H1 (cell line): Measurements from ENCODE around the gene HERC5. TPM values are rescaled to one million over a fixed set of nuclear protein-coding genes. Genes with fewer than 3 reads are reported as not detected.

Experiments used
- CTCF ChIA-PET: fragments of 300-600 bp; sonication (Branson Sonifier 250); formaldehyde crosslinking; loops from one replicate; lab custom pipeline; 2021; ENCODE audit not compliant: partially characterized antibody; lab: Charles Lee
- POLR2A ChIA-PET: fragments of 300-600 bp; sonication (Branson Sonifier 250); formaldehyde crosslinking; loops from one replicate; lab custom pipeline; 2021; ENCODE audit warnings: inconsistent platforms; ENCODE audit not compliant: partially characterized antibody; lab: Charles Lee
- DNase-seq, 2 experiments: peaks; one replicate each; pipeline versions ENCODE4 v3.0.0 to v3.0.0-alpha.2; 2010 to 2022; ENCODE audit warnings: low spot score in 2 of 2, low read depth in 1 of 2, mixed read lengths in 1 of 2
- FAIRE-seq: peaks from 2 replicates; lab custom pipeline; 2011; peaks lifted over from hg19 to GRCh38; lab: Jason Lieb, UNC
- H2AFZ ChIP-seq: 2 replicates; pipeline ENCODE4 v1.8.1; 2012; ENCODE audit warnings: low read length, inconsistent platforms
- H2AK5ac ChIP-seq: 2 replicates; pipeline ENCODE4 v1.6.1; 2013; ENCODE audit warnings: low read depth, low read length
- H2BK120ac ChIP-seq: replicated peaks from 2 replicates; pipeline ENCODE3; 2013; ENCODE audit warnings: low read depth, low read length, inconsistent platforms
- H2BK12ac ChIP-seq: 2 replicates; pipeline ENCODE4 v1.6.1; 2013; ENCODE audit warnings: low read depth, low read length
- H2BK15ac ChIP-seq: 2 replicates; pipeline ENCODE4 v1.6.1; 2013; ENCODE audit warnings: low read length
- H2BK20ac ChIP-seq: 2 replicates; pipeline ENCODE4 v1.6.1; 2013; ENCODE audit warnings: low read length
- H2BK5ac ChIP-seq: 2 replicates; pipeline ENCODE4 v1.6.1; 2013; ENCODE audit warnings: low read depth, low read length
- H3K14ac ChIP-seq: 2 replicates; pipeline ENCODE4 v1.6.1; 2013; ENCODE audit warnings: inconsistent platforms; ENCODE audit not compliant: insufficient read length
- H3K18ac ChIP-seq: 2 replicates; pipeline ENCODE4 v1.6.1; 2013; ENCODE audit warnings: low read length; ENCODE audit errors: extremely low read depth
- H3K23ac ChIP-seq: 2 replicates; pipeline ENCODE4 v1.6.1; 2013; ENCODE audit warnings: inconsistent platforms; ENCODE audit not compliant: insufficient read length
- H3K23me2 ChIP-seq: 2 replicates; pipeline ENCODE4 v1.6.1; 2013; ENCODE audit warnings: low read depth, low read length
- H3K27ac ChIP-seq: 2 replicates; pipeline ENCODE4 v1.6.1; 2011; ENCODE audit warnings: low read depth, low read length, inconsistent platforms
- H3K27me3 ChIP-seq, 4 experiments: replicated peaks in 1 of 4; 1 replicate in 1 of 4; 2 replicates in 3 of 4; pipeline versions ENCODE4 v1.6.1 to v1.8.1; 2011 to 2013; ENCODE audit warnings: low read length in 3 of 4, mild to moderate bottlenecking in 3 of 4, inconsistent platforms in 2 of 4, mixed read lengths in 2 of 4, moderate library complexity in 1 of 4; ENCODE audit not compliant: control insufficient read depth in 3 of 4, insufficient read depth in 3 of 4; ENCODE audit errors: extremely low read depth in 1 of 4
- H3K36me3 ChIP-seq, 4 experiments: 2 replicates each; pipeline versions ENCODE4 v1.6.1 to v1.8.1; 2011 to 2013; ENCODE audit warnings: mild to moderate bottlenecking in 4 of 4, low read length in 3 of 4, moderate library complexity in 2 of 4, control low read depth in 1 of 4, inconsistent platforms in 1 of 4; ENCODE audit not compliant: insufficient read depth in 4 of 4, control insufficient read depth in 2 of 4
- H3K4ac ChIP-seq: replicated peaks from 2 replicates; pipeline ENCODE3; 2013; ENCODE audit warnings: low read length, low read depth, mixed read lengths, inconsistent platforms; ENCODE audit not compliant: insufficient read length
- H3K4me1 ChIP-seq, 4 experiments: replicated peaks in 1 of 4; 1 replicate in 1 of 4; 2 replicates in 3 of 4; pipeline versions ENCODE4 v1.6.1 to v1.8.1; 2011 to 2013; ENCODE audit warnings: low read length in 3 of 4, inconsistent platforms in 2 of 4, mixed read lengths in 1 of 4; ENCODE audit not compliant: insufficient read depth in 4 of 4, control insufficient read depth in 3 of 4
- H3K4me2 ChIP-seq, 2 experiments: 2 replicates each; pipeline versions ENCODE4 v1.6.1 to v1.8.1; 2011 to 2013; ENCODE audit warnings: low read depth in 2 of 2, low read length in 2 of 2, control low read depth in 1 of 2, inconsistent platforms in 1 of 2, mild to moderate bottlenecking in 1 of 2; ENCODE audit not compliant: insufficient read depth in 1 of 2
- H3K4me3 ChIP-seq, 4 experiments: fragments of 200-600, 300-600 bp in 1 of 4; sonication (generic), shearing (Covaris generic), sonication (Bioruptor Twin) in 1 of 4; 2 replicates each; pipeline versions ENCODE4 v1.5.1 to v1.8.1; 2011 to 2016; ENCODE audit warnings: low read length in 4 of 4, low read depth in 3 of 4, control low read depth in 2 of 4, inconsistent platforms in 2 of 4, mild to moderate bottlenecking in 2 of 4, mixed read lengths in 1 of 4, moderate library complexity in 1 of 4; ENCODE audit not compliant: insufficient read depth in 2 of 4; ENCODE audit errors: extremely low read depth in 1 of 4
- H3K56ac ChIP-seq: replicated peaks from 2 replicates; pipeline ENCODE3; 2013; ENCODE audit warnings: low read depth, mild to moderate bottlenecking, mixed read lengths, low read length, inconsistent platforms; ENCODE audit not compliant: insufficient read length
- H3K79me1 ChIP-seq: 2 replicates; pipeline ENCODE4 v1.6.1; 2013; ENCODE audit warnings: low read depth, low read length, control low read depth
- H3K79me2 ChIP-seq, 2 experiments: 2 replicates each; pipeline versions ENCODE4 v1.6.1 to v1.8.1; 2012 to 2013; ENCODE audit warnings: low read length in 2 of 2, mild to moderate bottlenecking in 2 of 2, inconsistent platforms in 1 of 2; ENCODE audit not compliant: insufficient read depth in 2 of 2, control insufficient read depth in 1 of 2
- H3K9ac ChIP-seq, 4 experiments: replicated peaks in 1 of 4; 1 replicate in 1 of 4; 2 replicates in 3 of 4; pipeline versions ENCODE4 v1.6.1 to v1.8.1; 2011 to 2013; ENCODE audit warnings: low read depth in 3 of 4, low read length in 3 of 4, control low read depth in 2 of 4, mild to moderate bottlenecking in 2 of 4, moderate library complexity in 2 of 4, inconsistent platforms in 1 of 4; ENCODE audit errors: extremely low read depth in 1 of 4
- H3K9me3 ChIP-seq, 2 experiments: 2 replicates each; pipeline versions ENCODE4 v1.6.1 to v1.8.1; 2012 to 2013; ENCODE audit warnings: mild to moderate bottlenecking in 2 of 2, moderate library complexity in 2 of 2, control low read depth in 1 of 2, inconsistent platforms in 1 of 2, low read depth in 1 of 2, low read length in 1 of 2, mixed read lengths in 1 of 2; ENCODE audit not compliant: insufficient read depth in 2 of 2
- H4K20me1 ChIP-seq, 2 experiments: replicated peaks in 1 of 2; 2 replicates each; pipeline versions ENCODE3 to v1.8.1; 2011 to 2013; ENCODE audit warnings: inconsistent platforms in 2 of 2, low read length in 2 of 2, mild to moderate bottlenecking in 1 of 2; ENCODE audit not compliant: insufficient read depth in 2 of 2, control insufficient read depth in 1 of 2
- H4K5ac ChIP-seq: 2 replicates; pipeline ENCODE4 v1.6.1; 2013; ENCODE audit warnings: low read length, low read depth, mixed read lengths, inconsistent platforms; ENCODE audit not compliant: insufficient read length
- H4K8ac ChIP-seq: 2 replicates; pipeline ENCODE4 v1.8.0; 2013; ENCODE audit warnings: mild to moderate bottlenecking, moderate library complexity, low read length, inconsistent platforms; ENCODE audit not compliant: insufficient read depth; ENCODE audit errors: extremely low read depth
- H4K91ac ChIP-seq: replicated peaks from 2 replicates; pipeline ENCODE3; 2013; ENCODE audit warnings: low read length, mixed read lengths, inconsistent platforms; ENCODE audit not compliant: insufficient read length
- ATF2 ChIP-seq: IDR thresholded peaks from 2 replicates; pipeline ENCODE4 v1.6.1; 2012; ENCODE audit warnings: low read length, inconsistent platforms
- CTBP2 ChIP-seq: IDR thresholded peaks from 2 replicates; pipeline ENCODE4 v1.7.0; 2011; ENCODE audit warnings: borderline replicate concordance, mild to moderate bottlenecking, moderate library complexity, mixed read lengths, low read length; ENCODE audit not compliant: insufficient read depth, insufficient read length
- EP300 ChIP-seq, 2 experiments: IDR thresholded peaks; 1 replicate in 1 of 2; 2 replicates in 1 of 2; pipeline ENCODE4 v1.6.1; 2011 to 2012; ENCODE audit warnings: low read depth in 2 of 2, low read length in 2 of 2, mild to moderate bottlenecking in 2 of 2, borderline replicate concordance in 1 of 2, inconsistent platforms in 1 of 2, moderate library complexity in 1 of 2
- FOSL1 ChIP-seq: IDR thresholded peaks from 2 replicates; pipeline ENCODE4 v1.6.1; 2011; ENCODE audit warnings: mild to moderate bottlenecking, low read depth, low read length, moderate library complexity; ENCODE audit not compliant: insufficient read depth
- KDM5A ChIP-seq: fragments of 200-600 bp; IDR thresholded peaks from 2 replicates; pipeline ENCODE4 v1.7.1; 2012; ENCODE audit warnings: mild to moderate bottlenecking, low read length, inconsistent platforms, mixed read lengths
- MAFK ChIP-seq: IDR thresholded peaks from 2 replicates; pipeline ENCODE4 v1.6.1; 2012; ENCODE audit warnings: low read depth, mild to moderate bottlenecking, improper control_type of control experiment, low read length
- NANOG ChIP-seq: IDR thresholded peaks from 2 replicates; pipeline ENCODE4 v1.6.1; 2011; ENCODE audit warnings: low read length, low read depth, mild to moderate bottlenecking, inconsistent platforms; ENCODE audit not compliant: insufficient read depth, poor library complexity, severe bottlenecking
- POU5F1 ChIP-seq: IDR thresholded peaks from 2 replicates; pipeline ENCODE4 v1.6.1; 2011; ENCODE audit warnings: low read depth, mild to moderate bottlenecking, low read length, moderate library complexity
- SP2 ChIP-seq: IDR thresholded peaks from 2 replicates; pipeline ENCODE4 v1.6.1; 2012; ENCODE audit warnings: mild to moderate bottlenecking, low read length, inconsistent platforms
- TAF1 ChIP-seq: IDR thresholded peaks from 2 replicates; pipeline ENCODE4 v1.6.1; 2011; ENCODE audit warnings: mild to moderate bottlenecking, low read depth, low read length
- WGBS, 2 experiments: shearing (Covaris generic) in 1 of 2; methylation state at CpG; one replicate each; pipeline versions ENCODE4 v1.1.6 to v1.1.7; 2013 to 2015; ENCODE audit warnings: low lambda C conversion rate in 2 of 2, mixed read lengths in 2 of 2, inconsistent platforms in 1 of 2, low coverage in 1 of 2, missing lambda C conversion rate in 1 of 2; ENCODE audit not compliant: insufficient replicate concordance in 2 of 2, insufficient coverage in 1 of 2, insufficient read length in 1 of 2; ENCODE audit errors: extremely low coverage in 1 of 2, missing lambda C conversion rate in 1 of 2; 5-methylcytosine and 5-hydroxymethylcytosine counted together
- polyA plus RNA-seq, 7 experiments: library from polyadenylated mRNA; depleted of rRNA in 3 of 7; stranded (reverse) in 5 of 7; unstranded in 2 of 7; fragments of >200 nt in 5 of 7; fragments of 200-250 nt in 2 of 7; gene quantifications; 1 replicate in 5 of 7; 2 replicates in 1 of 7; 4 replicates in 1 of 7; pipeline versions ENCODE4 v1.2.1 to v1.2.3, GENCODE V29; 2011 to 2013; ENCODE audit warnings: missing spikeins in 2 of 7, mixed read lengths in 2 of 7
- total RNA-seq: library from RNA; stranded (reverse); fragmentation: NEBNext Ultra II Directional; extraction: Animal tissue kit (Norgen Biotek cat#: 25700); gene quantifications from 2 replicates; pipeline ENCODE4 v1.2.1, GENCODE V29; 2021

The HERC5 gene
- total and polyA plus RNA-seq, 2 of the 8 experiments (the other 6 are each of a cell fraction or from before 2014, with no cell fraction given): 6.6 to 20.7 TPM

- Histone ChIP-seq H3K79me2 (no peaks in the 10 kb centered on the region), H3K36me3 (no peaks in the 10 kb centered on the region; a peak in 1 of 8 replicates), H4K20me1 (no peaks in the 10 kb centered on the region), H4K91ac (no peak overlapping the region)
- no peak for FAIRE-seq
- TF ChIP-seq TAF1 (no peak), NANOG (no peak), MAFK (no peak), EP300 (IDR thresholded peaks at IDR 0.05; ENCODE audit: borderline replicate concordance in 1 of 2, low read depth in 2 of 2, low read length in 2 of 2) (no peak), SP2 (no peak), CTBP2 (no peak), FOSL1 (no peak), KDM5A (no peak), ATF2 (no peak), POU5F1 (no peak)
- TF ChIP-seq, all 59 proteins: peak for 0
- Histone ChIP-seq H2BK120ac (no peak overlapping the region), H3K9me3 (no peaks in the 10 kb centered on the region), H2BK12ac (no peak overlapping the region), H2AK5ac (no peak overlapping the region), H3K18ac (no peak overlapping the region), H3K14ac (no peak overlapping the region), H3K23ac (no peak overlapping the region), H3K56ac (no peak overlapping the region), H4K5ac (no peak overlapping the region), H3K4ac (no peak overlapping the region), H3K4me3 (no peak overlapping the region), H3K79me1 (no peaks in the 10 kb centered on the region), H3K27ac (no peak overlapping the region), H3K23me2 (no peaks in the 10 kb centered on the region), H2BK20ac (no peak overlapping the region), H4K8ac (no peak overlapping the region), H3K27me3 (no peaks in the 10 kb centered on the region), H3K9ac (no peak overlapping the region), H3K4me1 (no peaks in the 10 kb centered on the region), H2BK5ac (no peak overlapping the region), H3K4me2 (no peak overlapping the region), H2BK15ac (no peak overlapping the region), H2AFZ (no peak overlapping the region)
- ChIA-PET CTCF (no interaction called here), POLR2A (no interaction called here)
- WGBS, 2 experiments: 90% methylated on average over 4 of the region's 4 CpGs; no CpG with 5 or more reads in 1 of the 2 experiments
- DNase-seq: no peak
Observed at GRCh38 chr4:88489100-88489761, 32.3 kb downstream of the HERC5 start.
